ENCODE results near the gene SH3BGRL2.

SH3BGRL2 gene

DNA sequence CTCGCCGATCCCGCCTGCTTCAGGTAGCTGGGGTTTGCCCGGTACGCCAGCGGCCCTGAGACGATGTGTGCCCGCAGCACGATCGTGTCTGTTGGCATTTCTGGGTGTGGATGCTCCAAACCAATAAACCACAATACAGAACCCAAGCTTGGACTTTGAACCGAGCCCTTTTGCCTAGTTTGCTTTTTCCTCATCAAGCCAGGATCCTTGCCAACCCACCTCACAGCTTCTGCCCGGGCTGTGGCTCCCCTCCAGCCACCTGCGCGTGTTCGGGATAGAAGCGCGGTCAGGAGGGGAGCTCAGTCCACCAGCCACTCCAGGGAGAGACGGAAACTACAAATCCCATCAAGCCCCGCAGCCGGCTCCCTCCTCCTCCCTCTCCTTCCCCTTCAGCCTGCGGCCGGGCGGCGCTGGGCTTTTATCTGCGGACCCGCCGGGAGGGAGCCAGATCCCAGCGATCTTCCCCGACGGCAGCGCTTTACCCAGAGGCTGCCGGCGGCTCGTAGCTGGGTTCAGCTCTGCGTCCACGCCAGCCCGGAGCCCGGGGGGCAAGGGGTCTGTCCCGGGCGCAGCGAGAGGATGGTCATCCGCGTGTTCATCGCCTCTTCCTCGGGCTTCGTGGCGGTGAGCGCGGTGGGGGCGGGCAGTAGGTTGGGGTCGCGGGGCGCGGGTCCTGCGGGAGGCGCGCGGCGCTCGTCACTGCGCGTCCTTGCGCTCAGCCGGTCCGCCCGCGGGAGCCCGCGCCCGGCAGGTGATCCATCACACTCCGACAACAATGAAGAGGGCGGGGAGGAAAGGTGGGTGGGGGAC lies at the start of gene SH3BGRL2:
Gene SH3BGRL2, plus strand, starts transcription at position 447 of the 810 bp plus-strand sequence. Its CDS starts 133 bp downstream, at position 580.
- peak; percentile 67 for DNase-seq

DNA sequence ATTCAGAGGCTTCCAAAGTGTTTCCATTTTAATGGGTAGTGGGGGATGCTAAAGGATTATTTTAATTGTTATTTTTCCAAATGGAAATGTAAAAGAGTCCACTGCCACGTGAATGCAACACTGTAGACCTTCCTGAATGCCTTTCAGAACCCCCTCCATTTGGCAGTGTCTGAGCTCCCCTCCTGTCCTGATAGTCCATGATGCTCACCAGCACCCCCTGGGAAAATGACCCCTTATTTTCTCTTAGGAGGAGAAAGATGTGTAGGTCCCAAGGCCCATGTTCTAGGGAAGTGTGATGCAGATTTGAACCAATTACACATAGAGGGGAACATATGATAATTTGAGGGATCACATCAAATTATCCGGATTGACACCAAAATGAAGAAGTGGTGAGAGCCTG lies 46.8 kb upstream of the SH3BGRL2 start:
- no peak for DNase-seq

DNA sequence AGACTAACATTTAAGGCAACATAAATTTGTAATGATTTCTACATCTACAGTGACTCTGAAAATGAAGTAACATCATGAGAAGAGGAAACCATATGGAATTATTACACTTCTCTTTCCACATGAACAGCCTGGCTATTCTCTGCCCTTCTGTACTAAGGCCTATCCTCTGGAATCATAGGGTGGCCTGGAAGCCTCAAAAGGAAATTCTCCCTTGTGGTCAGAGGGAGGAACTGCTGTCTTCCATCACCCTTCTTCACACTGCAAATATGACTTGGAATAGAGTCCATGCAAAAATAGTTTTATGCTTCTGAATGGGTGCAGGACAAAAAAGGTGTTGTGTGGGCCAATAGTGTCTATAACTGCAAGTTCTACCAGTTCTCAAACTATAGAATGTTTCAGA lies 44.6 kb upstream of the SH3BGRL2 start:
- DNase-seq, result no peak

DNA sequence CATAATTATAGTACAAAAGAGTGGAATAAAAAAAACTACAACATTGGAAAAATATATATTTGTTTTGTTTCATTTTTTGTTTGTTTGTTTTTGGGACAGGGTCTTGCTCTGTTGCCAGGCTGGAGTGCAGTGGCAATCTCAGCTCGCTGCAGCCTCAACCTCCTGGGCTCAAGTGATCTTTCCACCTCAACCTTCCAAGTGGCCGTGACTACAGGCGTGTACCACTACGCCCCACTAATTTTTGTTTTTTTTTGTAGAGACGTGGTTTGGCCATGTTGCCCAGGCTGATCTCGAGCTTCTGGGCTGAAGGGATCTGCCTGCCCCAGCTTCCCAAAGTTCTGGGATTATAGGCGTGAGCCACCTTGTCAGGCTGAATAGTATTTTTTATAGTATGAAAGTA lies 41.4 kb upstream of the SH3BGRL2 start:
- no peak for DNase-seq

DNA sequence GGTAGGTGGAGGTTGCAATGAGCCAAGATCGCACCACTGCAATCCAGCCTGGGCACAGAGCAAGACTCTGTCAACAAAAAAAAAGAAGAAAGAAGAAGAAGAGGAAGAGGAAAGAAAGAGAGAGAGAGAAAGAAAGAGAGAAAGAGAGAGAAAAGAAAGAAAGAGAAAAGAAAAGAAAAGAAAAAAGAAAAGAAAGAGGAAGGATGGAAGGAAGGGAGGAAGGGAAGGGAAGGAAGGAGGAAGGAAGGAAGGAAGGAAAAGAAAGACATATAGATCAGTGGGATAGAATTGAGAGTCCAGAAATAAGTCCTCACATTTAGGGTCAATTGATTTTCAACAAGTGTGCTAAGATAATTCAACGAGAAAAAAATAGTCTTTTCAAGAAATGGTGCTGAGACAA lies 34.0 kb upstream of the SH3BGRL2 start:
- DNase-seq, result no peak

DNA sequence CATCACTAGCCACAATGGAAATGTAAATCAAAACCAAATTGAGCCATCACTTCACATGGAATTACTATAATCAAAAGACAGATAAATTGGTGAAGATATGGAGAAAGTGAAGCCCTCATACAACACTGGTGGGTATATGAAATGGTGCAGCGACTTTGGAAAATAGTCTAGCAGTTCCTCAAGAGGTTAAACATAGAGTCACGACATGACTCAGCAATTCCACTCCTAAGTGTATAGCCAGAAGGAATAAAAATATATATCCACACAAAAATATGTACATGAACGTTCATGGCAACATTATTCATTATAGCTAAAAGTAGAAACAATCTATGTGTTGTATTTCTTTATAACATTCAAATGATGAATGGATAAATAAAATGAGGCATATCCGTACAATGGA lies 33.1 kb upstream of the SH3BGRL2 start:
- no peak for DNase-seq

DNA sequence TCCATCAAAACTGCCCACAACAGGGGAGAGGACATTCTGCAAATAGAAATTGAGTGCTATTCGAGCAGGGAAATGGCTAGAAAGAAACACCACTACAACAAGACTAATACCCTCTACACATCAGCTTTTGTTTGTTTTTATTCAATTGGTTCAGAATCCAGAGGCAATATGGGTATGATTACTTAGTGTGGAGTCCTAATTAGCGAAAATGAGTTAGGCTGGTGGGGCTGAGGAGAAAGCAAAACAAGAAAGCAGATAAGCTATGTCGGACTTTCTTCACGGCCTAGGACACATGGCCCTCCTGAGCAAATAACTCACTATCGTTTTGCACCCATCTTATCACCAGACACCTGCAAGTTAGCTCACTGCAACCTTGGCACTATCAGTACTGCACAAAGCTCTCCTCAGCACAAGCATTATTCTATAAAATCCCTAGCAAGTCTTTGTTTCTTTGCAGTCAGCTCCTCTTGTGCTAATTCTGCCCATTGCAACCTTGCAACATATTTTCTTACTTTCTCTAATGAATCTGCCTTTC lies 31.3 kb upstream of the SH3BGRL2 start:
- no peak for DNase-seq

DNA sequence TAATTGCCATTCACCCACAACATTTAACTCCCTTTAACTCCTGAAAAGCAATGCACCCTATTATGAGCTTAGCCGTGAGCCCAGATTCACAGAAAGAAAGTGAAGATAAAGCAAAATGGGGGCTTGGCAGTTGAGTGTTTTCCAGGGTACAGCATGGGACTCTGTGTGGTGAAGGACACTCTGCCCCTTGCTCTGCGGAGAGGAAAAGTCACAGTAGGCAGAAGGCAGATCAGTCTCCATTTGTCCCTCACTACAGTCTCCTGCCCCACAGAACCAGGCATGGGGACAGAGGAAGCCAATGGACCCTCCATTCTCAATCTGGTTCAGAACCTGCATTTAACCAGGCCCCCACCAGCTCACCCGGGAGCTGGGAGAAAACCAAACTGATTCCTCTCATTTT lies 30.8 kb upstream of the SH3BGRL2 start:
- DNase-seq, result no peak

DNA sequence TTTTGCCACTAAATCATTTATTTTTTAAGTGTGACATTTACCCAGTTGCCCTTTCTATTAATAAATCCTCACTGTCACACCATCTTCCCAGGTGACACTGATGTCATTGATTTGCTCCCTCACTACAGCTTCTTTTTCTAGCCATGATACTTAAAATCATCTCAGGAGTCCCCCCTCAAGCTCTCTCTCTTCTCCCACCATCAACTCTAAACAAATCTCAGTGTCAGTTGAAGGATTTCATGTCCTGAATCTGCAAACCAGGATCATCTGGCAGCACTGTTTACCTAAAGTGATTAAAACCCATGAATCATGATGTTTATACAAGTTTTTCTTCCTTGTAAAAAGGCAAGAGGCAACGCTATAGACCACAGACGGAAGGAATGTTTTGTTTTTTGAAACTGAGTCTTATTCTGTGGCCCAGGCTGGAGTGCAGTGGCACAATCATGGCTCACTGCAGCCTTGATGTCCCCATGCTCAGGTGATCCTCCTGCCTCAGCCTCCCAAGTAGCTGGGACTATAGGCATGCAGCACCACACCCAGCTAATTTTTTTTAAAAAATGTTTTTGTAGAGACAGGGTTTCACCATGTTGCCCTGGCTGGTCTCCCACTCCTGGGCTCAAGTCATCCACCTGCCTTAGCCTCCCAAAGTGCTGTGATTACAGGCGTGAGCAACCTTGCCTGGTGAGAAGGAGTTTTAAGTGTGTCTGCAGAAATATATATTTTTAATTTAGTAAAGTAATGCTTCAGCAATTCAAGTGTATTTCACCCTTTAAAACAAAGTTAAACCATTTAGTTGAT lies 30.1 kb upstream of the SH3BGRL2 start:
- no peak for DNase-seq

DNA sequence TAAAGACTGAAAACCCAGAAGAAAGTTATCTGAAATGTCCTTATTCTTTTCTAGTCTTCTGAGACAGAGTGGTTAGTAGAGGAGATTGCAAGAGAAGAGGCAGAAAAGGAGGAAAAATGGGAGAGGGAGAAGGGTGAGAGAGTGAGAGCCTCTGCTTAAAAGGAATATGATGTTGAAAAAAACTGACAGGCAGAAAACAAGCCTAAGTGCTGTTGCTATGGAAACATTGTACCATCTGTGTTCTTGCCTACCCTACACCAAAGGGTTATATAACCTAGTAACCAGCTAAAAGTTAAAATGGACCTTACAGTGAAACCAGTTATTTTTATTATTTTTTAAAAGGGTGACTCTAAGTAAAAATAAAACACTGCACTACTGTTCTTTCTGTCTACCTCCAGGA lies 28.3 kb upstream of the SH3BGRL2 start:
- no peak for DNase-seq

DNA sequence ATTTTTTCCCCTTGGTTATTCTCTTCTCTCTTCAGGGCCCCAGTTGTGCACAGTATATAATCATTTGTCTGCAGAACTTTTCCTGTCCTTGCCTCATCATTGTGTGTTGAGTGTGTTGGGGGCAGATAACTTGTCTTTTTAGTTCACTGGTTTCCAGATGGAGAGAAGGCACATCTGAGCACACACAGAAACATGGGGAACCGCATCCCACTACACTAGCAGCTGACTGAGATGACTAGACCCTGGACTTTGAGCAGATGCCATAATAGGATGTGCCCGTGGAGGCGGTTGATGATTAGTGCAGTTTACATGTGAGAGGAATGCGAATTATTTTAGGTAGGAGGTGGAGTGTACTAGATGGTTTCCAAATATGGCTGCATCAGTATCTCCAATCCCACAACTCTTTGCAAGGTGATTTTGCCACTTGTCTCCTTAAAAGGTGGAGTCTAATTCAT lies 26.5 kb upstream of the SH3BGRL2 start:
- DNase-seq, result no peak

DNA sequence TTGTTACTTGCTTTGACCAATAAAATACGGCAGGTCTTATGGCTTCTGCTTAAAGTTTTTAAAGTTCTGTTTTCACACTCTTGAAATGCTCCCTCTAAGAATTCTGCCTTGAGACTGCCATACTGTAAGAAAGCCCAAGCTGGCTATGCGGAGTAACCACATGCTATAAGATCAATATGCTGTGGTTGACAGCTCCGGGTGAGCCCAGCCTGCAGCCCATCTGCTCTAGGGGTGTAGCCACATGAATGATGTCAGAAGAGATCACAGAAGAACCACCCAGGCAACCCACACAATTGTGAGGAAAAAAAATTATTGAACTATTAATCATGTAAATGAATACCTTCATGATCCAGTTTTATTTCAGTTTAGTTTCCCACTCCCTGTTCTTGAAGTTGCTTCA lies 26.1 kb upstream of the SH3BGRL2 start:
- no peak for DNase-seq

DNA sequence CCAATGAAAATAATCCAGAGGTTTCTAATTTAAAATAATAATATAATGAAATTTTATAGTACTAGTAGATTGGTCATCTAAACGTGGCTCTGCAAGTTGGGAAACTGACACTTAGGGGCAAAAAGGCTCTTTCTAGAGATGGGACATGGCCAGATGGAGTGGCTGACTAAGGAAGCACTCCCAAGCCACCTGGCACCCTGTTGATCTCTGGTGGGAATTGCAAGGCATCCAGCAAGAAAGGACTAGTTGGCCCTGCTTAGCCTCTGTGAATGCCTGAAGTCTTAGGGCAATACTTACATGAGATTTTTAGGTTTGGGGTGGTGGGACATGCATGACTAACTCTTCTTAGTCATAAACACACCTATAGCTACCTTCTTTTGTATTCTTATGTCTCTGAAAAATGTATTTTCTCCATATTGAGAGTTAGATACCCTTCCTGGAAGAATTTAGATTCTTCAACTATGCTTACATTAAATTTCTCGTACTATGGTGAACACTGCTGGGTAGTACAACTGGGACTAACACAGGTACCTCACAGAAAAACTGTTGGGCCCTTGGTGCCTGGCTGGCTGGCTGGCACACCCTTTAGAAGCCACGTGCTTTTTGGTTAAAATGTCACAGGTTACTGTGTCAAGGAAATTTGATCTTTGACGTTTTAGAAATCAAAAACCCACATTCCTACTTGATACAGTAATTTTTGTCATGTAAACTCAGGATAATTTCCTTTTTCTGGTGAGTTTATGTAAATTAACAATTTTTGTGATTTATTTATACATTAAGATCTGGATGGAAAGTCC lies 25.0 kb upstream of the SH3BGRL2 start:
- DNase-seq, result no peak

DNA sequence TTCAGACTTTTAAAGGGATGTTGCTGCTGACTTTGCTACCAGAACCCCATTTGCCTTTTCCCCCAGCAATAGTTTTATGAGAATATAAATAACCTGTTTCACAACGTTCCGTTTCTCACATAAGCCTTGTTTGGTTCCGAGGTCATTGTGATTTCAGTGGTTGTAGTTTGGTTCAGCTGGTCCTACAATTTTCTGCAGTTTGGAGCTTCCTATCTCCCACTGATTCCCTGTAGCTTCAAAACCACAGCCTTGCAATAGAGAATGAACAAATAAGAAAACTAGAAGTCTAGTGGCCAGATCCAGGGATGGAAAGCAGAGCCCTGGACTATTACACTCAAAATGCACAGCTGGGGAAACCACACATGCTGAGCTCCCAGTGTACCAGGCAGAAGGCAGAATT lies 24.1 kb upstream of the SH3BGRL2 start:
- DNase-seq, result no peak

DNA sequence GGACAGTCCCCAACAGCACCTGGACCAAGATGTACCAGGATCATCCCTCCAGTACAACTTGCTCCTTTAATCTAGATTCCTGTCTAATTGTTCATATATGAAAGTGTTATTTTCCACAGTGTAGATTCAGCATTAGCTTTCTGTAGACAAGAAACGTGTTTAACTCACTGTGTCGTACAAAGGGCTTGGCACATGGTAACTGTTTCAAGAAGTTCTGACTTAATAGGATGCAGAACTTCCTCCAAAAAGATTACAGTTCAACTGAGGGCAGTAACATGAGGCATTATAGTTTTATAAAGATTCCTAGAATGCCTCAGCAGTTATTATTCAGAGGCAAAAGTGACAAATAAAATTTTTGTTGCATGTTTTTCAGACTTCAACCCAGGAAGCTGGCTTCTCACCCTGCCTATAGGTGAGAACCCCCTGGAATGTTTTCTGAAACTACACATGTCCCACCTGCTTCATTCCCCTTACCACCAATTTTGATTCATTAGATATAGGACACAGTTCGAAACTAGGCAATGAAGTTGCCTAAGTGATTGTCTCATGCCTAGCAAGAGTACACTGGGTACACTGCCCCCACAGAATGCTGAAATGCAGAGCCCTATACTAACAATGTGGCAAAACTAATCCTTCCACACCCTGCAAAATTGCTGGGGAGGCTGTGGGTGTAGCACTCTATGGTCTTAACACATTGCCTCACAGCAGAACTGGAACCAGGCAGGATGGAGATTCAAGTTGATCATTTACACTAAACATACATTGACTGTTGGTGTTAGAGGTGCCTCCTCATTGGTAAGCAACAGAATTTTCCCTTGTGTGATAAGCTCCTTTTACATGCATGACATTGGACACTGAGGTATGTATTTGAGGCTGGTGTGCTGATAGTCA lies 22.6 kb upstream of the SH3BGRL2 start:
- DNase-seq, result no peak

DNA sequence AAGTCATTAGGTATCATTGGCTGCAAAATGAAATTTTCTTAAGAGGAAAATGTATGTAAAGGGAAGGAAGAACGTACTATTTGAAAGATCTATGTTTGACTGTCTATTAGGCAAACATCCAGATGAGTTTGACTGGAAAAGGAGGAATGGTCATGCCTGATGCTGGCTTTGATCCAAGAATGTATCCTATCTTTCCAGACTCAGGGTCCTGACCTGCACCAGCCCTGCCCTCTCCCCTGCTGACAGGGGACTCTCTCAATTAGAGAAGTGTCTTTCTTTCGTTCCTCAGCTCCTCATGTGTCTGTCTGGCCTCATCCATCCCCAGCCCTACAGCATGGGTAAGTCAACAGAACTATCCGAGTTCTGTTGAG lies 21.9 kb upstream of the SH3BGRL2 start:
- no peak for DNase-seq

DNA sequence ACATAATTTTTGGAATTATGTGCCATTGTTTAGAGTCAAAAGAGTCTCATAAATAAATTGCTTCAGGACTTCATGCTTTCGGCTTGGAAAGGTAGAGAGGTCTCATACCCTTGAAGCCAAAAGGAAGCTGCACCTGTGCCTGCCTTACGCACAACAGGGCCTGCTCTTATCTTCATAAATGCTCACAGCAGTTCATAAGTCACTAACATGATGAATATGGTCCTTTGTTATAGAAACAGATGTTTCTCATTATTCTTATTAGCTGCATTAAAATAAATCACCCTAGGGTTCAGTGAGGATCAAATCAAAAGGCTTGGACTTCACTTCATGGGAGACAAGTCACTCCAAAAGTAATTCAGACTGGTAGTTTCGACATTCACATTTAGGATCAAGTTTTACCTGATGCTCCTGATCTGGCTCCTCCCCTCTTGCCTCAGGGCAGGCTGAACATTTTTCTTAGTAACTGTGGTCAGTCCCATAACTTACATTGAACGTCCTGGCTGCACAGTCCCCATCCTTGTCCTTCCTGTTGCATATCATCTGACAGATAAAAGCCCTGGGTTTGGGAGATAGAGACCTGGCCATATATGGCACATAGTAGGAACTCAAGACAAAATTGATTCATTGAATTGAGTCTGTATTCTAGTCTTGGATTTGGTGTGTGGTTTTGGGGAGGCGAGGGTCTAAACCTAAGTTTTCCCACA lies 20.7 kb upstream of the SH3BGRL2 start:
- DNase-seq, result no peak

DNA sequence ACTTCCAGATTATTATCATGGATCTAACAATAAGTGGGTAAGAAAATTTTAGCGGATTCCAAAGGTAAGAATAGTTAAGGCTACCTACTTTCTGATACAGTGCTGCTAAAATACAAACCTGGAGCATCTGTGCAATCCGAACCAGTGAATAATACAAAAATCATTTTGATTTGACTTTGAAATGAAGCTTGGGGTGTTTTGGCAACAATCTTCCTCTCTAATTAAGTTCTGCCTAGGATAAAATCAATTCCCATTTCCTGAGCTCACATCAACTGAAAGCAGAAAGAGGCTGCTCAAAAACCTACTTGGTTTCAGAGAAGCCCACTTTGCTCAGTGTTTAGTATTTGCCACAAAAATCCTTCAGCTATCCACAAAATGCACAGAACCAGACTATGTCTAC lies 18.7 kb upstream of the SH3BGRL2 start:
- no peak for DNase-seq

DNA sequence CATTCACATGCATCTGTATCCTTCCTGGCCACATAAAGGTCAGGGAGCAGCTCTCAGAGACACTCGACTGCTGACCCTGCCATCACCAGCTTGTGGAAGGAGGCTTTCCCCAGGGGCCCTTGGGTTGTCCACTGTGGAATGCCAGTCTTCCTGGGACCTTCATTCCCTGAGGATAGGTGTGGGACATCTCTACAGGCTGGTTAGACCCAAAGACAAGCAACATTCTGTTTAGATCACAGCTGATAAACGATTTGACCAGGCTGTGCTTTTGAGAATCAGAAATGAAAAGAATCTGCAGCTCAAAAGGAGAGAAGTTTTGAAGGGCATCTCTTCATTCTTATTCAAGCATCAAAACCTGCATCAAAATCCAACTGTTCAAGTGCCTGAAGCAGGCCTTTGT lies 18.2 kb upstream of the SH3BGRL2 start:
- DNase-seq, result no peak

DNA sequence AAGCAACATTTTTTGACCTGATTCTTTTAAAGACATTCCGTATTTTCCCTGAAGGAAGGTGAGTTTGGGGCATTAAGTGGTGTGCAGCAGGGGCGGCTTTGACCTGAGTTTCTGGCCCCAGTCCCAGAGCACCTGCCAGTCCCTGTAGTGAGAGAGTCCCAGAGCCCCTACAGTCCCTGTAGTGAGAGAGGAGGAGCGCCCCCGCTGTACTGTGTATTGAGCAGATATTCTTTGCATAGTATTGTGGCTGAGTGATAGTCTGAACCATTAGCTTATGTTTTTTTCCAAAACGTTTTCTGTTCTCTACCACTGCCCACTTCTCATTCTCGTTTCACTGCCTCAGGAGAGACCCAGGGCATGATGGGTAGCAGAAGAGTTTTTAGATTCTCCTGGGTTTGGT lies 17.2 kb upstream of the SH3BGRL2 start:
- no peak for DNase-seq
